CD4-positive, alpha-beta memory T cell (primary cell): ENCODE measurements around the gene MAML2. TPM values are rescaled to one million over a fixed set of nuclear protein-coding genes. Genes with fewer than 3 reads are reported as not detected.

ENCODE experiments used
- CTCF ChIA-PET: fragments of 350-600 bp; sonication (Branson Sonifier 250); formaldehyde crosslinking; loops from one replicate; lab custom pipeline; 2021; ENCODE audit warnings: inconsistent platforms; ENCODE audit not compliant: partially characterized antibody; lab: Charles Lee
- POLR2A ChIA-PET: fragments of 350-600 bp; sonication (Branson Sonifier 250); formaldehyde crosslinking; loops from one replicate; lab custom pipeline; 2021; ENCODE audit not compliant: partially characterized antibody; lab: Charles Lee
- DNase-seq, 5 donors: peaks; one replicate each; pipeline versions ENCODE4 v3.0.0 to v3.0.0-alpha.2; 2020 to 2022; ENCODE audit warnings: mixed read lengths in 1 of 5
- H3K27ac ChIP-seq: one replicate; pipeline ENCODE4 v1.7.0; 2013; ENCODE audit warnings: low read depth, low read length
- H3K27me3 ChIP-seq: 2 replicates; pipeline ENCODE4 v1.7.0; 2013; ENCODE audit warnings: mild to moderate bottlenecking, low read length, moderate library complexity; ENCODE audit not compliant: insufficient read depth
- H3K36me3 ChIP-seq: 2 replicates; pipeline ENCODE4 v1.7.0; 2013; ENCODE audit warnings: mild to moderate bottlenecking, low read length, moderate library complexity; ENCODE audit not compliant: insufficient read depth
- H3K4me1 ChIP-seq: 2 replicates; pipeline ENCODE4 v1.7.0; 2013; ENCODE audit warnings: mild to moderate bottlenecking, low read length, moderate library complexity; ENCODE audit not compliant: insufficient read depth
- H3K4me3 ChIP-seq, 2 donors: one replicate each; pipeline ENCODE4 v1.7.0; 2013; ENCODE audit warnings: low read length in 2 of 2, mild to moderate bottlenecking in 1 of 2
- H3K9me3 ChIP-seq, 2 donors: one replicate each; pipeline ENCODE4 v1.7.0; 2013; ENCODE audit warnings: low read length in 2 of 2, control low read depth in 1 of 2; ENCODE audit not compliant: control insufficient read depth in 1 of 2
- H3K27ac Mint-ChIP-seq, 7 donors: one replicate each; pipeline ENCODE4 v1.8.0; 2020 to 2021; ENCODE audit warnings: mixed read lengths in 7 of 7, mild to moderate bottlenecking in 6 of 7, inconsistent platforms in 3 of 7, moderate library complexity in 3 of 7
- H3K27me3 Mint-ChIP-seq, 2 donors: one replicate each; pipeline ENCODE4 v1.8.0; 2020 to 2021; ENCODE audit warnings: mixed read lengths in 2 of 2
- H3K36me3 Mint-ChIP-seq, 2 donors: one replicate each; pipeline ENCODE4 v1.8.0; 2020 to 2021; ENCODE audit warnings: mixed read lengths in 2 of 2, inconsistent platforms in 1 of 2, mild to moderate bottlenecking in 1 of 2
- H3K4me1 Mint-ChIP-seq, 4 donors: one replicate each; pipeline ENCODE4 v1.8.0; 2020 to 2021; ENCODE audit warnings: mixed read lengths in 4 of 4, mild to moderate bottlenecking in 1 of 4
- H3K4me3 Mint-ChIP-seq, 8 donors: one replicate each; pipeline ENCODE4 v1.8.0; 2020 to 2021; ENCODE audit warnings: mixed read lengths in 8 of 8, mild to moderate bottlenecking in 7 of 8, moderate library complexity in 6 of 8, inconsistent platforms in 3 of 8
- H3K9me3 Mint-ChIP-seq, 8 donors: one replicate each; pipeline ENCODE4 v1.8.0; 2020 to 2021; ENCODE audit warnings: mixed read lengths in 8 of 8, mild to moderate bottlenecking in 5 of 8, inconsistent platforms in 3 of 8, moderate library complexity in 1 of 8
- intact Hi-C: fragments of 100-400 bp; cut with micrococcal nuclease; formaldehyde crosslinking; loops from one replicate; pipeline ENCODE4 v1.15.1; 2023
- polyA plus RNA-seq, 2 donors: library from polyadenylated mRNA; unstranded; fragments of 300-500 nt; fragmentation: Illumina TruSeq; gene quantifications; one replicate each; pipeline ENCODE4 v1.2.3, GENCODE V29; 2021
- total RNA-seq, 2 experiments: library from RNA; stranded (reverse); gene quantifications; one replicate each; pipeline ENCODE4 v1.2.3, GENCODE V29; 2021

The MAML2 gene
- total and polyA plus RNA-seq, 4 experiments from 2014 or later = 1.6 to 38.3 (median 25.5) TPM

- Histone ChIP-seq H3K27me3 (no peaks in the 10 kb centered on the region), H3K36me3 (no peaks in the 10 kb centered on the region), H3K27ac (no peak overlapping the region), H3K4me3 (no peak overlapping the region), H3K4me1 (peaks cover 37% of the 10 kb centered on the region), H3K9me3 (no peaks in the 10 kb centered on the region)
- peak overlapping the region in 5 of 7 donors; percentile 6 to 88 (median 63) for H3K27ac Mint-ChIP-seq
- no peak for DNase-seq
- no peaks in the 10 kb centered on the region for H3K27me3 Mint-ChIP-seq
- CTCF ChIA-PET = interaction anchor here (3.1 to 6.1 kb wide), 2 partner anchors 239 to 240 kb away, joined by 15 to 35 read pairs; partner anchors contain the start of gene MAML2
- H3K4me3 Mint-ChIP-seq = no peak overlapping the region
- H3K4me1 Mint-ChIP-seq = peaks cover 37 to 70% (median 53%) of the 10 kb centered on the region in 4 donors
- H3K36me3 Mint-ChIP-seq = peaks cover 4 to 8% of the 10 kb centered on the region in 2 donors
- peaks cover 0 to 2% (median 0%) of the 10 kb centered on the region in 8 donors for H3K9me3 Mint-ChIP-seq
- POLR2A ChIA-PET = no interaction called here
- intact Hi-C loops = no loop called here
Observed at GRCh38 chr11:96103102-96103501, 239.9 kb downstream of the MAML2 start.

GRCh38 chr11:96102664-96103078 lies 240.3 kb downstream of the MAML2 start:
- intact Hi-C loops = no loop called here
- Mint-ChIP-seq H3K9me3 (peaks cover 0 to 2% (median 0%) of the 10 kb centered on the region in 8 donors), H3K27me3 (no peaks in the 10 kb centered on the region), H3K27ac (peak overlapping the region in 4 of 7 donors; percentile 6 to 65 (median 36)), H3K4me3 (no peak overlapping the region), H3K36me3 (peaks cover 4 to 8% of the 10 kb centered on the region in 2 donors), H3K4me1 (peaks cover 37 to 72% (median 50%) of the 10 kb centered on the region in 4 donors)
- Histone ChIP-seq H3K27ac (no peak overlapping the region), H3K4me1 (peaks cover 37% of the 10 kb centered on the region), H3K27me3 (no peaks in the 10 kb centered on the region), H3K4me3 (no peak overlapping the region), H3K36me3 (no peaks in the 10 kb centered on the region), H3K9me3 (no peaks in the 10 kb centered on the region)
- ChIA-PET POLR2A (no interaction called here), CTCF (interaction anchor here (3.1 kb wide), 1 partner anchor 240 kb away, joined by 15 read pairs; the partner anchor contains the start of gene MAML2)
- no peak for DNase-seq

GRCh38 chr11:96101146-96101545 lies 241.8 kb downstream of the MAML2 start:
- ChIA-PET POLR2A (no interaction called here), CTCF (interaction anchor here (1.3 to 3.1 kb wide), 2 partner anchors 15 to 242 kb away, joined by 3 to 15 read pairs; partner anchors contain the start of gene MAML2)
- Histone ChIP-seq H3K4me3 (no peak overlapping the region), H3K9me3 (no peaks in the 10 kb centered on the region), H3K27me3 (no peaks in the 10 kb centered on the region), H3K27ac (no peak overlapping the region), H3K36me3 (no peaks in the 10 kb centered on the region), H3K4me1 (peaks cover 28% of the 10 kb centered on the region)
- H3K4me1 Mint-ChIP-seq = peaks cover 33 to 70% (median 46%) of the 10 kb centered on the region in 4 donors
- no peak overlapping the region for H3K4me3 Mint-ChIP-seq
- H3K9me3 Mint-ChIP-seq = peaks cover 0 to 2% (median 0%) of the 10 kb centered on the region in 8 donors
- H3K36me3 Mint-ChIP-seq = peaks cover 4 to 8% of the 10 kb centered on the region in 2 donors
- no peaks in the 10 kb centered on the region for H3K27me3 Mint-ChIP-seq
- peak overlapping the region in 2 of 7 donors; percentile 7 to 27 for H3K27ac Mint-ChIP-seq
- no peak for DNase-seq
- intact Hi-C loops = no loop called here

GRCh38 chr11:96098511-96099241 lies 244.3 kb downstream of the MAML2 start:
- Histone ChIP-seq H3K27me3 (no peaks in the 10 kb centered on the region), H3K4me3 (no peak overlapping the region), H3K27ac (no peak overlapping the region), H3K4me1 (peaks cover 25% of the 10 kb centered on the region), H3K9me3 (no peaks in the 10 kb centered on the region), H3K36me3 (no peaks in the 10 kb centered on the region)
- Mint-ChIP-seq H3K4me1 (peaks cover 27 to 75% (median 44%) of the 10 kb centered on the region in 4 donors), H3K4me3 (no peak overlapping the region), H3K27ac (peak overlapping the region in 5 of 7 donors; percentile 1 to 90 (median 19)), H3K27me3 (no peaks in the 10 kb centered on the region), H3K9me3 (peaks cover 0 to 2% (median 0%) of the 10 kb centered on the region in 8 donors), H3K36me3 (peaks cover 0 to 6% of the 10 kb centered on the region in 2 donors)
- DNase-seq = no peak
- ChIA-PET POLR2A (interaction anchor here (0.5 to 0.9 kb wide), 2 partner anchors 95 to 240 kb away, joined by 3 read pairs; no protein-coding TSS in a partner anchor), CTCF (no interaction called here)
- intact Hi-C loops = no loop called here

GRCh38 chr11:96097844-96098421 lies 245.1 kb downstream of the MAML2 start:
- Mint-ChIP-seq H3K27me3 (no peaks in the 10 kb centered on the region), H3K9me3 (peaks cover 0 to 2% (median 0%) of the 10 kb centered on the region in 8 donors), H3K4me3 (no peak overlapping the region), H3K4me1 (peaks cover 26 to 77% (median 48%) of the 10 kb centered on the region in 4 donors), H3K36me3 (peaks cover 4% of the 10 kb centered on the region in 2 donors), H3K27ac (peak overlapping the region in 4 of 7 donors; percentile 2 to 87 (median 52))
- no peaks in the 10 kb centered on the region for H3K27me3 ChIP-seq
- POLR2A ChIA-PET = no interaction called here
- H3K4me3 ChIP-seq = no peak overlapping the region
- no peaks in the 10 kb centered on the region for H3K9me3 ChIP-seq
- peaks cover 20% of the 10 kb centered on the region for H3K4me1 ChIP-seq
- H3K36me3 ChIP-seq = no peaks in the 10 kb centered on the region
- intact Hi-C loops = no loop called here
- CTCF ChIA-PET = no interaction called here
- DNase-seq = no peak
- no peak overlapping the region for H3K27ac ChIP-seq

GRCh38 chr11:96096360-96096759 lies 246.6 kb downstream of the MAML2 start:
- Histone ChIP-seq H3K27ac (no peak overlapping the region), H3K4me3 (no peak overlapping the region), H3K9me3 (no peaks in the 10 kb centered on the region), H3K27me3 (no peaks in the 10 kb centered on the region), H3K36me3 (no peaks in the 10 kb centered on the region), H3K4me1 (peaks cover 32% of the 10 kb centered on the region)
- peak overlapping the region in 5 of 7 donors; percentile 26 to 80 (median 44) for H3K27ac Mint-ChIP-seq
- DNase-seq = no peak
- intact Hi-C loops = no loop called here
- H3K36me3 Mint-ChIP-seq = peaks cover 13 to 14% of the 10 kb centered on the region in 2 donors
- peaks cover 35 to 88% (median 58%) of the 10 kb centered on the region in 4 donors for H3K4me1 Mint-ChIP-seq
- no peaks in the 10 kb centered on the region for H3K9me3 Mint-ChIP-seq
- no peak overlapping the region for H3K4me3 Mint-ChIP-seq
- no peaks in the 10 kb centered on the region for H3K27me3 Mint-ChIP-seq
- POLR2A ChIA-PET = interaction anchor here (1.1 kb wide), 1 partner anchor 10 kb away, joined by 4 read pairs; no protein-coding TSS in a partner anchor
- CTCF ChIA-PET = interaction anchor here (1.1 to 11.3 kb wide), 2 partner anchors 12 to 245 kb away, joined by 3 to 176 read pairs; partner anchors contain the start of gene MAML2
